Loucy (cell line): ENCODE results near the gene LY6G6F.

Experiments used
- CTCF ChIP-seq: fragments of 200-600 bp; sonication (generic); conservative IDR thresholded peaks from 2 replicates; pipeline ENCODE4 v1.5.1; 2014; ENCODE audit warnings: mild to moderate bottlenecking, antibody characterized with exemption, low read length
- EZH2phosphoT487 ChIP-seq: fragments of 200-600 bp; IDR thresholded peaks from 2 replicates; pipeline ENCODE4 v1.6.1; 2018; ENCODE audit warnings: antibody characterized with exemption, mild to moderate bottlenecking, moderate library complexity, borderline replicate concordance

- TF ChIP-seq CTCF (no peak), EZH2phosphoT487 (no peak)
Measured at GRCh38 chr6:31739639-31740396, 33.2 kb downstream of the LY6G6F start, which contains the start of gene MSH5.
